Activated CD4-positive, alpha-beta T cell treated with anti-CD3 and anti-CD28 coated beads, Interleukin-2, Interleukin-4, amounts not matched to agents 100 ng/mL and 50 ng/mL, durations not matched to agents 16 hours and 8 hours (primary cell): ENCODE results near the gene INAVA.
"Not testable (repeated sequence)": the region's sequence is repeated elsewhere in the genome, so short reads cannot be mapped to it uniquely, and the experiment has no call there.

ENCODE experiments used
- DNase-seq: peaks from one replicate; pipeline ENCODE4 v3.0.0-alpha.2; 2020; ENCODE audit warnings: low spot score

Gene INAVA

DNA sequence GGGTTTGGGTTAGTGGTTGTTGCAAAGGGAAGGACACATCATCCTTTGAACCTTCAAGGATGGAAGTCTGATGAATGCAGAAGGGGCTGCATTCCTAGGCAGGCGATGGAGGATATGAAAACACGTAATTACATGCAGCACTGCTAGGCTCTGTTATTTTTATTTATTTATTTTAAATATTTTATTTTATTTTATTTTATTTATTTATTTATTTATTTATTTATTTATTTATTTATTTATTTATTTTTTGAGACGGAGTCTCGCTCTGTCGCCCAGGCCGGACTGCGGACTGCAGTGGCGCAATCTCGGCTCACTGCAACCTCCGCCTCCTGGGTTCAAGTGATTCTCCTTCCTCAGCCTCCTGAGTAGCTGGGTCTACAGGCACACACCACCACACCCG lies 69.2 kb downstream of the INAVA start:
- not testable (repeated sequence) for DNase-seq
